ENCODE results near the gene ANKMY1.

GRCh38 chr2:240437551-240437860 lies 120.3 kb downstream of the ANKMY1 start:
- TF ChIP-seq CTCF (IDR thresholded peaks at IDR 0.05): no peak
- TF ChIP-seq POLR2A (IDR thresholded peaks at IDR 0.05): no peak

Measured in lower leg skin (tissue), 3 donors.